Liver (tissue), 9 donors: ENCODE results near the gene ACSL1. TPM values are rescaled to one million over a fixed set of nuclear protein-coding genes. Genes with fewer than 3 reads are reported as not detected.

Experiments
- DNase-seq: peaks from one replicate; pipeline ENCODE4 v3.0.0-alpha.2; 2017; ENCODE audit warnings: low spot score
- H3K27ac ChIP-seq, 2 donors: one replicate each; pipeline ENCODE4 v1.7.0; 2013; ENCODE audit warnings: inconsistent platforms in 2 of 2, low read length in 2 of 2, control low read depth in 1 of 2, low read depth in 1 of 2, mild to moderate bottlenecking in 1 of 2
- H3K27me3 ChIP-seq, 4 donors: one replicate each; pipeline versions ENCODE4 v1.6.1 to v1.7.0; 2013; ENCODE audit warnings: low read length in 3 of 4, inconsistent platforms in 1 of 4, mild to moderate bottlenecking in 1 of 4, moderate library complexity in 1 of 4; ENCODE audit not compliant: control insufficient read depth in 4 of 4, insufficient read depth in 4 of 4
- H3K36me3 ChIP-seq, 4 donors: one replicate each; pipeline versions ENCODE4 v1.6.1 to v1.7.0; 2013; ENCODE audit warnings: low read length in 3 of 4, mild to moderate bottlenecking in 3 of 4, low read depth in 1 of 4, moderate library complexity in 1 of 4; ENCODE audit not compliant: control insufficient read depth in 4 of 4, insufficient read depth in 3 of 4
- H3K4me1 ChIP-seq, 4 donors: one replicate each; pipeline versions ENCODE4 v1.6.1 to v1.7.0; 2013; ENCODE audit warnings: low read length in 3 of 4, mild to moderate bottlenecking in 3 of 4, moderate library complexity in 1 of 4; ENCODE audit not compliant: control insufficient read depth in 4 of 4, insufficient read depth in 4 of 4
- H3K4me3 ChIP-seq, 3 donors: one replicate each; pipeline versions ENCODE4 v1.6.1 to v1.7.0; 2013; ENCODE audit warnings: low read length in 3 of 3, control low read depth in 1 of 3, low read depth in 1 of 3, mild to moderate bottlenecking in 1 of 3
- H3K9ac ChIP-seq, 2 donors: one replicate each; pipeline ENCODE4 v1.7.0; 2013; ENCODE audit warnings: low read length in 2 of 2, mild to moderate bottlenecking in 2 of 2, moderate library complexity in 2 of 2, control low read depth in 1 of 2, low read depth in 1 of 2
- H3K9me3 ChIP-seq, 4 donors: one replicate each; pipeline versions ENCODE4 v1.6.1 to v1.7.0; 2013; ENCODE audit warnings: low read length in 3 of 4; ENCODE audit not compliant: control insufficient read depth in 4 of 4
- ATF3 ChIP-seq: IDR thresholded peaks from 2 replicates; pipeline ENCODE4 v1.6.1; 2016; ENCODE audit warnings: antibody characterized with exemption
- CTCF ChIP-seq: fragments of 150-350 bp; IDR thresholded peaks from 2 replicates; pipeline ENCODE4 v1.5.1; 2017; ENCODE audit warnings: improper control_type of control experiment, low read depth, low read length; ENCODE audit not compliant: missing input control
- EGR1 ChIP-seq, 2 donors: IDR thresholded peaks; 2 replicates each; pipeline ENCODE4 v1.6.1; 2016 to 2018; ENCODE audit warnings: antibody characterized with exemption in 2 of 2, low read depth in 2 of 2
- FOXA2 ChIP-seq: IDR thresholded peaks from 2 replicates; pipeline ENCODE4 v1.6.1; 2016; ENCODE audit warnings: antibody characterized with exemption
- GABPA ChIP-seq, 2 donors: IDR thresholded peaks in 1 of 2; conservative IDR thresholded peaks in 1 of 2; 2 replicates each; pipeline ENCODE4 v1.6.1; 2016; ENCODE audit warnings: antibody characterized with exemption in 2 of 2, mild to moderate bottlenecking in 1 of 2, moderate library complexity in 1 of 2
- HNF4A ChIP-seq, 2 donors: conservative IDR thresholded peaks; 2 replicates each; pipeline ENCODE4 v1.6.1; 2016; ENCODE audit warnings: antibody characterized with exemption in 2 of 2, mild to moderate bottlenecking in 2 of 2
- HNF4G ChIP-seq: IDR thresholded peaks from 2 replicates; pipeline ENCODE4 v1.6.1; 2016; ENCODE audit warnings: antibody characterized with exemption
- JUND ChIP-seq, 2 donors: IDR thresholded peaks; 2 replicates each; pipeline ENCODE4 v1.6.1; 2016; ENCODE audit warnings: antibody characterized with exemption in 2 of 2
- NR2F2 ChIP-seq: IDR thresholded peaks from 2 replicates; pipeline ENCODE4 v1.6.1; 2016; ENCODE audit warnings: antibody characterized with exemption
- RAD21 ChIP-seq, 2 donors: IDR thresholded peaks; 2 replicates each; pipeline ENCODE4 v1.6.1; 2016; ENCODE audit warnings: antibody characterized with exemption in 2 of 2, mild to moderate bottlenecking in 2 of 2
- REST ChIP-seq: IDR thresholded peaks from 2 replicates; pipeline ENCODE4 v1.6.1; 2016; ENCODE audit warnings: antibody characterized with exemption, mild to moderate bottlenecking
- RXRA ChIP-seq, 2 donors: IDR thresholded peaks; 2 replicates each; pipeline ENCODE4 v1.6.1; 2017 to 2018; ENCODE audit warnings: antibody characterized with exemption in 2 of 2, mild to moderate bottlenecking in 1 of 2
- SP1 ChIP-seq: IDR thresholded peaks from 2 replicates; pipeline ENCODE4 v1.6.1; 2018; ENCODE audit warnings: antibody characterized with exemption, mild to moderate bottlenecking
- TAF1 ChIP-seq: conservative IDR thresholded peaks from 2 replicates; pipeline ENCODE4 v1.6.1; 2016; ENCODE audit warnings: antibody characterized with exemption, mild to moderate bottlenecking
- ZBTB33 ChIP-seq: IDR thresholded peaks from 2 replicates; pipeline ENCODE4 v1.6.1; 2016; ENCODE audit warnings: antibody characterized with exemption
- WGBS: extraction: QIAGEN DNeasy Blood & Tissue Kit; methylation state at CpG from one replicate; pipeline ENCODE4 v1.1.7; 2013; 5-methylcytosine and 5-hydroxymethylcytosine counted together
- polyA plus RNA-seq, 2 donors: library from polyadenylated mRNA; stranded (reverse) in 1 of 2; unstranded in 1 of 2; fragments of 200-250 nt in 1 of 2; fragments of >200 nt in 1 of 2; fragmentation: Nextera tagmentation in 1 of 2; extraction: Ambion mirVana in 1 of 2; gene quantifications; one replicate each; pipeline versions ENCODE4 v1.2.1 to v1.2.3, GENCODE V29; 2013 to 2015
- total RNA-seq, 2 donors: library from RNA; depleted of rRNA; stranded (reverse); fragments of >200 nt; gene quantifications; one replicate each; pipeline ENCODE4 v1.2.3, GENCODE V29; 2014
- donor health status: healthy.
- donor health status: healthy.
- donor health status: healthy.
- donor health status: healthy.
- donor health status: healthy.

Gene ACSL1
- total and polyA plus RNA-seq, 4 donors, result 210 to 2,226 (median 878) TPM

GRCh38 chr4:184732126-184732525 lies 93.6 kb downstream of the ACSL1 start:
- Histone ChIP-seq H3K9ac (no peak overlapping the region), H3K4me1 (peaks cover 0 to 14% (median 11%) of the 10 kb centered on the region in 4 donors), H3K4me3 (no peak overlapping the region), H3K9me3 (no peaks in the 10 kb centered on the region), H3K27me3 (no peaks in the 10 kb centered on the region), H3K27ac (no peak overlapping the region), H3K36me3 (no peaks in the 10 kb centered on the region)
- TF ChIP-seq ZBTB33 (no peak), RXRA (IDR thresholded peaks at IDR 0.05) (no peak), RAD21 (IDR thresholded peaks at IDR 0.05) (no peak), FOXA2 (no peak), HNF4A (conservative IDR thresholded peaks at IDR 0.05) (no peak), NR2F2 (no peak), REST (no peak), JUND (IDR thresholded peaks at IDR 0.05) (no peak), GABPA (IDR thresholded peaks at IDR 0.05 in 1 of 2, conservative IDR thresholded peaks at IDR 0.05 in 1 of 2) (no peak), HNF4G (no peak), CTCF (no peak), EGR1 (IDR thresholded peaks at IDR 0.05; ENCODE audit: low read depth in 2 of 2) (no peak)
- WGBS, result 67% methylated on average over 4 of the region's 4 CpGs
- DNase-seq, result no peak

GRCh38 chr4:184731056-184731455 lies 94.7 kb downstream of the ACSL1 start:
- Histone ChIP-seq H3K9ac (no peak overlapping the region), H3K4me3 (no peak overlapping the region), H3K27ac (no peak overlapping the region), H3K27me3 (no peaks in the 10 kb centered on the region), H3K4me1 (peaks cover 0 to 14% (median 11%) of the 10 kb centered on the region in 4 donors), H3K9me3 (no peaks in the 10 kb centered on the region), H3K36me3 (no peaks in the 10 kb centered on the region)
- DNase-seq, result no peak
- TF ChIP-seq NR2F2, result no peak
- no peak for TF ChIP-seq ATF3
- TF ChIP-seq EGR1 (IDR thresholded peaks at IDR 0.05; ENCODE audit: low read depth in 2 of 2), result no peak
- no peak for TF ChIP-seq RXRA (IDR thresholded peaks at IDR 0.05)
- no peak for TF ChIP-seq FOXA2
- no peak for TF ChIP-seq TAF1
- no peak for TF ChIP-seq RAD21 (IDR thresholded peaks at IDR 0.05)
- no peak for TF ChIP-seq SP1
- 93% methylated on average over 6 of the region's 6 CpGs for WGBS
